Effector memory CD4-positive, alpha-beta T cell (primary cell): ENCODE data around the gene SLC18A2.
"Not testable (repeated sequence)": the region's sequence is repeated elsewhere in the genome, so short reads cannot be mapped to it uniquely, and the experiment has no call there.

Experiments used
- DNase-seq, 3 donors: peaks; one replicate each; pipeline ENCODE4 v3.0.0-alpha.2; 2020
- H3K27ac ChIP-seq: 2 replicates; pipeline ENCODE4 v1.7.0; 2013; ENCODE audit warnings: mild to moderate bottlenecking, low read length, moderate library complexity; ENCODE audit not compliant: insufficient read depth, poor library complexity, severe bottlenecking
- H3K27me3 ChIP-seq: replicated peaks from 2 replicates; pipeline ENCODE4 v1.7.0; 2013; ENCODE audit warnings: mild to moderate bottlenecking, low read length; ENCODE audit not compliant: insufficient read depth, control insufficient read depth, poor library complexity, severe bottlenecking
- H3K36me3 ChIP-seq: 2 replicates; pipeline ENCODE4 v1.7.0; 2013; ENCODE audit warnings: mild to moderate bottlenecking, low read length, moderate library complexity; ENCODE audit not compliant: control insufficient read depth, insufficient read depth
- H3K4me1 ChIP-seq: 2 replicates; pipeline ENCODE4 v1.7.0; 2013; ENCODE audit warnings: low read length, mild to moderate bottlenecking; ENCODE audit not compliant: control insufficient read depth, insufficient read depth, poor library complexity, severe bottlenecking
- H3K4me3 ChIP-seq: 2 replicates; pipeline ENCODE4 v1.7.0; 2013; ENCODE audit warnings: low read length, low read depth, mild to moderate bottlenecking; ENCODE audit not compliant: insufficient read depth, poor library complexity, severe bottlenecking
- H3K9me3 ChIP-seq: 2 replicates; pipeline ENCODE4 v1.7.0; 2013; ENCODE audit warnings: mild to moderate bottlenecking, low read length, moderate library complexity; ENCODE audit not compliant: control insufficient read depth

SLC18A2 gene

DNA sequence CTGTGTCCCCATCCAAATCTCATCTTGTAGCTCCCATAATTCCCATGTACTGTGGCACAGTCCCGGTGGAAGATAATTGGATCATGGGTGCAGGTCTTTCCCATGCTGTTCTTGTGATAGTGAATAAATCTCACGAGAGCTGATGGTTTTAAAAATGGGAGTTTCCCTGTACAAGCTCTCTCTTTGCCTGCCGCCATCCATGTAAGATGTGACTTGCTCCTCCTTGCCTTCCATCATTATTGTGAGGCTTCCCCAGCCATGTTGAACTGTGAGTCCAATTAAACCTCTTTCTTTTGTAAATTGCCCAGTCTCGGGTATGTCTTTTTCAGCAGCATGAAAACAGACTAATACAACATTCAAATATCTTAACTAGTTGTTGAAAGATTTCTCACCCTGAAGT lies 10.8 kb upstream of the SLC18A2 start:
- not testable (repeated sequence) for H3K4me1 ChIP-seq, DNase-seq, H3K36me3 ChIP-seq, H3K4me3 ChIP-seq, H3K27me3 ChIP-seq, H3K9me3 ChIP-seq, H3K27ac ChIP-seq

DNA sequence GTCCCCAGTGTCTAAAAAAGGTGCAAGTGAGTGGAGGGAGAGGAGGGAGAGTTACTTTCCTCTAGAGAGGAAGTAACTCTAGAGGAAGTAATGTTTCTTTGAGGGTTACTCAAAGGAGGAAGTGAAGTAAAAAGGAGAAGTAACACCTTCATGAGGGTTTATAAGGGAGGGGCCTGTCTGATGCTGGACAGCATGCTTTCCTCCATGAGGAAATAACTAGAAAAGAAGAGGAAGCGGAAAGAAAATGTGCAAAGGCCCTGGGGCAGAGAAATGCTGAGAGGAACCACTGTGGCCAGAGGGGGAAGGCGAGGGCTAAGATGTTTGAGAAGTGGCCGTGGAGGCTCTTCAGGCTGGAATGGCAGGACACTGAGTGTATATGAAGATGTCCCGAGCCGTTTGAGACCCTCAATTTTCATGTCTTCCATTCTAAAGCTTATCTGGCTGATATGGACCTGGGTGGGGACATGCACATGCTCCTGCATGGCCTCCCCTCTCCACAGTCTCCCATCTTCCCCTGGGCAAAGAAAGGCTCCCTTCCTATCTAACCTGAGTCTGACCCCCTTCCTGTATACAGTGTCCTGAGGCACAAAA lies 3.4 kb upstream of the SLC18A2 start:
- H3K9me3 ChIP-seq, result no peaks in the 10 kb centered on the region
- DNase-seq, result no peak
- no peak overlapping the region for H3K27ac ChIP-seq
- no peak overlapping the region for H3K4me3 ChIP-seq
- H3K4me1 ChIP-seq, result no peaks in the 10 kb centered on the region
- H3K27me3 ChIP-seq, result no peaks in the 10 kb centered on the region
- no peaks in the 10 kb centered on the region for H3K36me3 ChIP-seq

DNA sequence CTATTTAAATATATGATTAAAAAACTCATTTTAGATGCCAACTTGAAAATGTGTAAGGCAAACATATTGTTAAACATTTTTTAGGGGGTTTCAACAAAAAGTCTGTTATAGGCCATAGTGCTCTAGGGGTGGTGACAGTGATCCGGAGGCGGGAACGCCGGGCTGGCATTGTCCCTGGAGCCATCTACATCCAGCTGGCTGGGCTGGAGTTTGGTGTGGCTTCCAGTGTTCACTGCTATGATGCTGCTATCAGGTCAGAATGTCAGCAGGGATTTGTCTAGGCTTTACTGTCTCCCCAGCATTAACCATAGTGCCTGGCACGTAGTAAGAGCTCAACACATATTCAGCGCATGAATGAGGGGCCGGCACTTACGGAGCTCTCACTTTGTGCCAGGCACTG lies 1.9 kb upstream of the SLC18A2 start:
- no peak for DNase-seq
- Histone ChIP-seq H3K4me1 (no peaks in the 10 kb centered on the region), H3K27me3 (no peaks in the 10 kb centered on the region), H3K4me3 (no peak overlapping the region), H3K36me3 (no peaks in the 10 kb centered on the region), H3K27ac (no peak overlapping the region), H3K9me3 (no peaks in the 10 kb centered on the region)

DNA sequence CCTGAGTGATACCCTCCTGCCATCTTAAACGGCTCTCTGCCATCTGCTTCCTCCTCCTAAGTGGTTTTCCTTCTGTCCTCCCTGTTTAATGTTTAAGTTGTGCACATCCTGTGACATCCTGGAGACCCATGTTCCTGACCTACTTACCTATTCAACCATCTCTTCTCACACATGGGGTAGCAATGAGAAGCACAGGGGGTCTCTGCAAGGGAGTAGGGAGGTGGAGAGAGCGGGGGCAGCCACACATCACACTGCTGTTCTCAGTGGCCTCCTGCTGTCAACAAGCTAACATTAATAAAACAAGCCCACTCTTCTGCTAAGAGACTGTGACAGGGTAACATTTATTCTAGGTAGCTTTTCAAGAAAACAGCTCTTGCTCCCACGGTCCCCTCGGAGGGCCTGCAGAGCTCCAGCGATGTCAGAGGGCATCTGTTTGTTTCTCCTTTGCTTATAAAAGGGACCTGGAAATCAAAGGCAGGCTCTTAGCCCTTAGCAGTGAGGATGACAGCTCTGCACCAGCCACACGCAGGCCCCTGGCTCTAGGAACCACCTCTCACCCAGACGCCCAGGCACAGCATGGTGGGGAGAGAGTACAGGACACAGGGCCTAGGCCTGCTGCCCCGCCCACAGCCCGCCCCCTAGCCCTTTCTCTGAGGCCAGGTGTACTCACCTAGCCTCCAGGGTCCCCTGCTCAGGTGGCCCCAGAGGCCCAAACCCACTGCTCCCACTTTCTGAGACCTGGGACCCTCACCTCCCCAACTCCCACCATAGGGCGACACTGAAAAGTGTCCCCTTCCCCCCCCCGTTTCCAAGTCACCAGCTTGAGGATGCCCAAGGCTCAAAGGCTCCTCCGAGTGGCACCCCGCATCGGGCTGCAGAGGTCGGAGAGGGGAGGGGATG lies 943 bp upstream of the SLC18A2 start:
- DNase-seq, result no peak
- Histone ChIP-seq H3K4me3 (no peak overlapping the region), H3K27me3 (no peaks in the 10 kb centered on the region), H3K4me1 (no peaks in the 10 kb centered on the region), H3K27ac (no peak overlapping the region), H3K9me3 (no peaks in the 10 kb centered on the region), H3K36me3 (no peaks in the 10 kb centered on the region)

DNA sequence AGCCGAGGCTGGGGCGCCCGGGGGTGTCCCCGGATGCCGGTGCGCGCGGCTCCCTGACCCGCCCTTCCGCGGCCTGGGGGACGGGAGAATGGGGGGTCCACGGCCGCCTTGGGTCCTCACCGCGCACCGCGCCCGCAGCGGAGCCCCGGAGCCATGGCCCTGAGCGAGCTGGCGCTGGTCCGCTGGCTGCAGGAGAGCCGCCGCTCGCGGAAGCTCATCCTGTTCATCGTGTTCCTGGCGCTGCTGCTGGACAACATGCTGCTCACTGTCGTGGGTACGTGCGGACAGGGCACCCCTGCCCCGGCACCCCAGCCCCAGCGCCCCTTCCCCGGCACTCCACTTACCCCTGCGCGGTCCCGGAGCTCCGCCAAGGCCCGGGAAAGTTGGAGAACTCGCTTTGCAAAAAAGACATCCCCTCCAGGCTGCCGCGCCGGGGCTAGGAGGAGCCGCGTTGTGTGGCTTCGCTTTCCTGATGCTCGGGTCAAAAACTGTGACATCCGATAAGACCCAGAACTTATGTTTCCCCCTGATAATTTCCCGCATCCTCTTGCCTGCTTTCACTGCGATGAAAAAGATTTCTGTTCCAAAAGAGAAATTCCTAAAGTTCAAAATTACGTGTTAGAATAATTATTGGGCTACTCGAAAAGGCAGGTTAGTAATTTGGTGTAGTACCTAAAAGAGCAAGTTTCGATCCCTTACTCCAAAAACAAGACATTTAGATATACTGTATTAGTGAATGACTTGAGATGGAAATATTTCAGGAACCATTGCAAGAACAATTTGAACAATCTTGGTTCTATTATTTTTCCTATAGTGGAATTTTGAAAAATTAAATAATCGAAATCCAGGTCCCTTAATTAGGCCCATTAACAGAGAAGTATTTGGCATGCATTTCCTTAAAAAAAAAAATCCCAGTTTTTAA lies 888 bp downstream of the SLC18A2 start:
- no peak for DNase-seq
- Histone ChIP-seq H3K27ac (no peak overlapping the region), H3K36me3 (no peaks in the 10 kb centered on the region), H3K27me3 (no peaks in the 10 kb centered on the region), H3K4me3 (no peak overlapping the region), H3K9me3 (no peaks in the 10 kb centered on the region), H3K4me1 (no peaks in the 10 kb centered on the region)

DNA sequence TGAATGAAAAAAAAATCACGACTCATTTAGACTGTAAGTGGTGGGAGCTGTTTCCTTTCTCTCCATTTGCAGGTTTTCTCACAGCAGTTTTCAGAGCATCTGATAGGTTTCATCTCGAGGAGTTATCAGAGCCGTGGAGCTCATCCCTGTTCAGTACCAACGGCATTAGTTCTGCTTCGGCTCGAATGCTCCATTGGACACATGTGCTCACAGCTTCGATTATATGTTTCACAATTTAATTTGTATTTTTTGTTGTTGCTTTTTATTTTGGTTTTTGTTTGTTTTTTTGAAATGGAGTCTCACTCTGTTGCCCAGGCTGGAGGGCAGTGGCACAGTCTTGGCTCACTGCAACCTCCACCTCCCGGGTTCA lies 1.5 kb downstream of the SLC18A2 start:
- peaks cover 2% of the 10 kb centered on the region for H3K27me3 ChIP-seq
- no peak for DNase-seq
- no peak overlapping the region for H3K4me3 ChIP-seq
- H3K4me1 ChIP-seq, result no peaks in the 10 kb centered on the region
- no peaks in the 10 kb centered on the region for H3K36me3 ChIP-seq
- no peak overlapping the region for H3K27ac ChIP-seq
- H3K9me3 ChIP-seq, result no peaks in the 10 kb centered on the region

DNA sequence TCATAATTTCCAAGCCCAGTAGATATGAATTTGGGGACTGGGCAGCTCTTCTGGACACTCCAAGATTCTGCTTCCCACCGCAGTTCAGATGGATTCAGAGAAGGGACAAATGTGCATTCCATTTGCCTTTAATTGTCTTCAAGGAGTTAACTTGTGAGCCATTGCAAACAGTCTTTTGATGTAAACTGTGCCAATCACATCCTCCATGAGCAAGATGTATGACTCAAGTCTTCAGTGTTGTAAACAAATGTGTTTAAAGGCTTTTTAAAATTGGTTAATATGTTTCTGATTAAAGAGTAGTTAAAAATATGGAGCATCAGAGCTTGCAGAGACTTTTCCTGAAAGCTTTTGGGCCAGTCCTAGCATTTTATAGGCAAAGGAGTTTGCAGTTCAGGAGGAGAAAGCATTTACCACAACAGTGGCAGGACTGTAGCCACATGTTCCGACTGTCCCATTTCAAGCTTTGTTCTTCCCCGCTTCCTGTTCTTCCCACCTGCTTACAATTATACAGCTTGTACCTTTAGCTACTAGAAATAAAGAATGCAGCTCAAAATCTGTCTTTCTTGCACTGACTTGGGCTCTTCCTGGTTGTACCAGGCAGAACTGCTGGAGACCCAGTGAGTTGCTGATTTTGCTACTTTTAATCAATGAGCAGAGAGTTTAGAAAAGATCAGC lies 6.2 kb downstream of the SLC18A2 start:
- H3K27ac ChIP-seq, result no peak overlapping the region
- no peaks in the 10 kb centered on the region for H3K36me3 ChIP-seq
- no peaks in the 10 kb centered on the region for H3K9me3 ChIP-seq
- no peak overlapping the region for H3K4me3 ChIP-seq
- no peak for DNase-seq
- H3K4me1 ChIP-seq, result no peaks in the 10 kb centered on the region
- peaks cover 4% of the 10 kb centered on the region for H3K27me3 ChIP-seq

DNA sequence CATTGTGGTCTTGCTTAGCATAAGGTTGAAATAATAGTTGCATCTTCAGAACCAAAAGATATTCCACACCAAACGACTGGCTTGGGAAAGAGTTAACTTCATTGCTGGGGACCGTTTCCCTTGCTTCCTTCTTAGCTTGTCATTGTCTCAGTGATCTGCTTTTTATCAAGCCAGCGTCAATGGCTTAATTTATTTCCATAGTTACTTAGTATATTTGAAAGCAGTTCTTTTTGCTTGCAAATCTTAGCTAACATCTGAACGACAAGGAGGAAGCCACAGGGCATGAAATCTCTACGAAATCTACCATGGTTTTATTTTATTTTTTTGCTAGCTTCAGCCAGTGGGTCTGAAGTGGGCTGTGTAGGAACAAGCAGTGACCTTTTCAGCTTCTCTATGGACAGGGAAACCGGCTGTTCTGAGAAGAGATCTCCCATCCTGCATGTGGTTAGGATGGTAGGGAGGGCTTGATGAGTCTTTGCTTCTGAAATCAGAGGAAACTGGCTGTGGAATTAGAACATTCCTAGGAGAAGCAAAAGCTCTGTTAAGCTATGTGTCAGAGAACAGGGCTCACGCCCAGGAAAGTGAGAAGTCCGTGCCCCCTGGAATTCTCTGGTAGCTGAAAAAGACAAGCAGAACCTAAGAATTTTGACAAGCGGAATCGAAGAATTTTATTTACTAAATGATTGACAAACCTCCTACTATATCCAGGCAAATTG lies 8.0 kb downstream of the SLC18A2 start:
- Histone ChIP-seq H3K9me3 (no peaks in the 10 kb centered on the region), H3K36me3 (no peaks in the 10 kb centered on the region), H3K4me3 (no peak overlapping the region), H3K27ac (no peak overlapping the region), H3K4me1 (no peaks in the 10 kb centered on the region), H3K27me3 (peaks cover 4% of the 10 kb centered on the region)
- no peak for DNase-seq

DNA sequence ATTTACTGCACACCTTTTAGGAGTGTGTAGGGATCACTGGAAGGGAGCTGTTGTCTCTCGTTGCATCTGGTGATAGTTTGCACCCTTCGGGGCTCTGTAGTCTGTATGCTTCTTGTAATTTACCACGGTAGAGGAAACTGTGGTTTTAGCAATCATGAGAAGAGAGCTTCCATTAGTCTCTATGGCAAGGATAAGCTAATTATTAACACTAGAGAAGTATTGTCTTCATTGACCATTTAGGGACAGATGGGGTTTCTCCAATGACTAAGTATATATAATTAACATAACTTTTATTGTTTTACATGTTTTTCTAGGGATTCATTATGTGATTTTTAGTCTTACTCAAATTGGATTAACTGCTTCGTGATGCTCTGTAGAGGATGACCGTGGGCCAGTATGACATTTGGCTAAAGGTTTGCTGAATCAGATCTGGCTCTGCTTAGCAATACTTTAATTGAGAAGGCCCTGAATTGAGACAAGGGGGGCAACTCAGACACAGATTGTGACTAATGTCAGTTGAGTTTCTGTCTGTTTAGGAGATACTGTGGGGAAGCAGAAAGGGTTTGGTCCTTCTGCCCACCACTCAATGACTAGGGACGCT lies 8.7 kb downstream of the SLC18A2 start:
- H3K27me3 ChIP-seq, result peaks cover 4% of the 10 kb centered on the region
- no peaks in the 10 kb centered on the region for H3K36me3 ChIP-seq
- H3K9me3 ChIP-seq, result no peaks in the 10 kb centered on the region
- H3K4me3 ChIP-seq, result no peak overlapping the region
- H3K4me1 ChIP-seq, result no peaks in the 10 kb centered on the region
- no peak for DNase-seq
- no peak overlapping the region for H3K27ac ChIP-seq
